H1 (cell line): ENCODE results near the gene OR4D11. TPM values are rescaled to one million over a fixed set of nuclear protein-coding genes. Genes with fewer than 3 reads are reported as not detected.

Experiments
- CHD1 ChIP-seq: IDR thresholded peaks from 2 replicates; pipeline ENCODE4 v1.6.1; 2012; ENCODE audit warnings: low read depth, low read length, improper control_type of control experiment
- EP300 ChIP-seq, 2 experiments: IDR thresholded peaks; 1 replicate in 1 of 2; 2 replicates in 1 of 2; pipeline ENCODE4 v1.6.1; 2011 to 2012; ENCODE audit warnings: low read depth in 2 of 2, low read length in 2 of 2, mild to moderate bottlenecking in 2 of 2, borderline replicate concordance in 1 of 2, inconsistent platforms in 1 of 2, moderate library complexity in 1 of 2
- GABPA ChIP-seq: IDR thresholded peaks from 2 replicates; pipeline ENCODE4 v1.6.1; 2011; ENCODE audit warnings: mild to moderate bottlenecking, low read length, moderate library complexity, borderline replicate concordance; ENCODE audit not compliant: insufficient read depth
- JUN ChIP-seq: IDR thresholded peaks from 2 replicates; pipeline ENCODE4 v1.6.1; 2011; ENCODE audit warnings: low read depth, mild to moderate bottlenecking, improper control_type of control experiment, low read length
- NRF1 ChIP-seq: IDR thresholded peaks from 2 replicates; pipeline ENCODE4 v1.6.1; 2011; ENCODE audit warnings: mild to moderate bottlenecking, low read depth, low read length, improper control_type of control experiment
- POLR2AphosphoS5 ChIP-seq: IDR thresholded peaks from 2 replicates; pipeline ENCODE4 v1.6.1; 2011; ENCODE audit warnings: low read depth, low read length
- POU5F1 ChIP-seq: IDR thresholded peaks from 2 replicates; pipeline ENCODE4 v1.6.1; 2011; ENCODE audit warnings: low read depth, mild to moderate bottlenecking, low read length, moderate library complexity
- RNF2 ChIP-seq: fragments of 200-900, 300-1000 bp; sonication (generic); IDR thresholded peaks from 2 replicates; pipeline ENCODE4 v1.7.1; 2016; ENCODE audit warnings: borderline replicate concordance, low read depth, mild to moderate bottlenecking, antibody characterized with exemption, low read length; ENCODE audit not compliant: poor library complexity, severe bottlenecking; ENCODE audit errors: missing control alignments
- RXRA ChIP-seq: IDR thresholded peaks from 2 replicates; pipeline ENCODE4 v1.6.1; 2011; ENCODE audit warnings: low read depth, mild to moderate bottlenecking, low read length, moderate library complexity; ENCODE audit not compliant: insufficient read depth
- SP4 ChIP-seq: IDR thresholded peaks from 2 replicates; pipeline ENCODE4 v1.6.1; 2012; ENCODE audit warnings: low read length, inconsistent platforms
- TAF7 ChIP-seq: optimal IDR thresholded peaks from 2 replicates; pipeline ENCODE3; 2011; ENCODE audit warnings: low read depth, mild to moderate bottlenecking, inconsistent platforms, low read length, moderate library complexity, borderline replicate concordance
- TEAD4 ChIP-seq: IDR thresholded peaks from 2 replicates; pipeline ENCODE4 v1.6.1; 2012; ENCODE audit warnings: low read depth, low read length, inconsistent platforms, mixed read lengths
- YY1 ChIP-seq: IDR thresholded peaks from 2 replicates; pipeline ENCODE4 v1.6.1; 2011; ENCODE audit warnings: low read depth, mild to moderate bottlenecking, low read length
- polyA plus RNA-seq, 7 experiments: library from polyadenylated mRNA; depleted of rRNA in 3 of 7; stranded (reverse) in 5 of 7; unstranded in 2 of 7; fragments of >200 nt in 5 of 7; fragments of 200-250 nt in 2 of 7; gene quantifications; 1 replicate in 5 of 7; 2 replicates in 1 of 7; 4 replicates in 1 of 7; pipeline versions ENCODE4 v1.2.1 to v1.2.3, GENCODE V29; 2011 to 2013; ENCODE audit warnings: missing spikeins in 2 of 7, mixed read lengths in 2 of 7
- total RNA-seq: library from RNA; stranded (reverse); fragmentation: NEBNext Ultra II Directional; extraction: Animal tissue kit (Norgen Biotek cat#: 25700); gene quantifications from 2 replicates; pipeline ENCODE4 v1.2.1, GENCODE V29; 2021
- TF ChIP-seq, protein P1 (sequence below): IDR thresholded peaks from 2 replicates; pipeline ENCODE4 v1.6.1; 2012; ENCODE audit warnings: low read length, inconsistent platforms

OR4D11 gene
- total and polyA plus RNA-seq, 2 of the 8 experiments (the other 6 are each of a cell fraction or from before 2014, with no cell fraction given) = not detected

DNA sequence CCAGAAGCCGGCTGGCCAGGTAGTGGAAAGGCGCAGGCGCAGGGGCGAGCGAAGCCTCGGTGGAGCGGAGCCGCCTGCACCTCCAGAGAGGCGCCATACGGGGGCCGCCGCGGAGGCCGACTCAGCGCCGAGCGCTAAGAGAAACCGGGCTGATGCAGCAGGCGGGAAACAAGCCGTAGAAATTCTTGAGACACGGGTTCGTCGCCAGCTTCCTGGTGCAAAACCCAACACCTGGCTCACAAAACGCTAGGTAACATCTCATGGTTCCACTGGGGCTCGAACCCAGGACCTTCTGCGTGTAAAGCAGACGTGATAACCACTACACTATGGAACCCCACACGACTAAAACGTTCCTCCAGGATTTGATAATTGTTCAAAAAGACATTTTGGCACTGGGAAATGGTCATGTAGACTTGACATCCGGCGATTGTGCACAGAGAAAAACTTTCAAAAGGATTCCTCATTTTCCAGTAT is 47.0 kb downstream of the OR4D11 start (continued):
- TF ChIP-seq CHD1 (no peak), YY1 (peak; percentile 72; the same call in 1 of the 2 replicates), POLR2AphosphoS5 (no peak), JUN (no peak), RNF2 (no peak), EP300 (IDR thresholded peaks at IDR 0.05; ENCODE audit: borderline replicate concordance in 1 of 2, low read depth in 2 of 2, low read length in 2 of 2) (no peak), RXRA (0 out of 2 replicates have a peak, but pooled peaks have one; percentile 3), TAF7 (peak; percentile 67), SP4 (no peak), POU5F1 (peak; percentile 56; the same call in 1 of the 2 replicates), NRF1 (peak; percentile 50), TEAD4 (peak; percentile 72; the same call in 1 of the 2 replicates), GABPA (peak; percentile 58; the same call in 1 of the 2 replicates)
- TF ChIP-seq, protein P1, sequence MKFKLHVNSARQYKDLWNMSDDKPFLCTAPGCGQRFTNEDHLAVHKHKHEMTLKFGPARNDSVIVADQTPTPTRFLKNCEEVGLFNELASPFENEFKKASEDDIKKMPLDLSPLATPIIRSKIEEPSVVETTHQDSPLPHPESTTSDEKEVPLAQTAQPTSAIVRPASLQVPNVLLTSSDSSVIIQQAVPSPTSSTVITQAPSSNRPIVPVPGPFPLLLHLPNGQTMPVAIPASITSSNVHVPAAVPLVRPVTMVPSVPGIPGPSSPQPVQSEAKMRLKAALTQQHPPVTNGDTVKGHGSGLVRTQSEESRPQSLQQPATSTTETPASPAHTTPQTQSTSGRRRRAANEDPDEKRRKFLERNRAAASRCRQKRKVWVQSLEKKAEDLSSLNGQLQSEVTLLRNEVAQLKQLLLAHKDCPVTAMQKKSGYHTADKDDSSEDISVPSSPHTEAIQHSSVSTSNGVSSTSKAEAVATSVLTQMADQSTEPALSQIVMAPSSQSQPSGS = no peak; the same call in none of the 2 replicates
